Upper lobe of left lung (tissue), 6 donors: ENCODE measurements around the gene KCNJ5. TPM values are rescaled to one million over a fixed set of nuclear protein-coding genes. Genes with fewer than 3 reads are reported as not detected.

Source experiments
- ATAC-seq, 2 donors: fragments of 200-7000 bp; cut with Tn5 transposase; one replicate each; pipeline ENCODE4 v1.9.1; 2022; ENCODE audit warnings: mild to moderate bottlenecking in 2 of 2, moderate library complexity in 2 of 2; ENCODE audit not compliant: low FRiP score in 2 of 2
- DNase-seq, 2 donors: peaks; one replicate each; pipeline ENCODE4 v3.0.0-alpha.2; 2019 to 2020
- H3K27ac ChIP-seq, 4 donors: fragments of 200-600 bp; sonication (generic); one replicate each; pipeline ENCODE4 v1.5.1; 2016 to 2019
- H3K27me3 ChIP-seq, 4 donors: fragments of 200-600 bp; sonication (generic); one replicate each; pipeline ENCODE4 v1.5.1; 2017 to 2019
- H3K36me3 ChIP-seq, 4 donors: fragments of 200-600 bp; sonication (generic); one replicate each; pipeline ENCODE4 v1.5.1; 2016 to 2019
- H3K4me1 ChIP-seq, 4 donors: fragments of 200-600 bp; sonication (generic); one replicate each; pipeline ENCODE4 v1.5.1; 2018 to 2019
- H3K4me3 ChIP-seq, 4 donors: fragments of 200-600 bp; sonication (generic); one replicate each; pipeline ENCODE4 v1.5.1; 2017 to 2019; ENCODE audit warnings: mild to moderate bottlenecking in 2 of 4, moderate library complexity in 1 of 4
- H3K9me3 ChIP-seq, 4 donors: fragments of 200-600 bp; sonication (generic); one replicate each; pipeline ENCODE4 v1.5.1; 2018 to 2019
- EP300 ChIP-seq, 4 donors: sonication (generic); formaldehyde crosslinking; IDR thresholded peaks; one replicate each; pipeline ENCODE4 v1.5.1; 2017; ENCODE audit warnings: antibody characterized with exemption in 4 of 4, control low read depth in 2 of 4
- POLR2A ChIP-seq, 4 donors: fragments of 450-650 bp; IDR thresholded peaks; one replicate each; pipeline ENCODE4 v1.5.1; 2016 to 2017; ENCODE audit warnings: antibody characterized with exemption in 4 of 4, mild to moderate bottlenecking in 2 of 4
- POLR2AphosphoS5 ChIP-seq, 2 donors: sonication (generic); formaldehyde crosslinking; IDR thresholded peaks; one replicate each; pipeline ENCODE4 v1.5.1; 2017; ENCODE audit warnings: antibody characterized with exemption in 2 of 2
- WGBS, 2 donors: methylation state at CpG; one replicate each; pipeline ENCODE4 v1.1.5; 2017 to 2018; 5-methylcytosine and 5-hydroxymethylcytosine counted together
- total RNA-seq, 6 donors: library from RNA; depleted of rRNA in 4 of 6; stranded (reverse); fragments of >200 nt in 4 of 6; gene quantifications; one replicate each; pipeline versions ENCODE4 v1.1.0 to v1.2.1, GENCODE V29; 2016 to 2021
- TF ChIP-seq, protein P1 (sequence below), 6 experiments: fragments of 450-650 bp in 4 of 6; fragments of 200-600 bp in 2 of 6; sonication (generic) in 2 of 6; IDR thresholded peaks; one replicate each; pipeline ENCODE4 v1.5.1; 2016 to 2019; ENCODE audit warnings: antibody characterized with exemption in 6 of 6
- donor health status: DM: no; HTN: no; CAD: no; lungs with moderate emphysema.
- donor health status: DM: no; HTN: yes; CAD: no; lungs with severe emphysema.

The KCNJ5 gene
- total RNA-seq, 6 donors from 2014 or later = 1.5 to 7.5 (median 4.9) TPM

GRCh38 chr11:128906185-128907050, 15.3 kb downstream of the KCNJ5 start:
- Histone ChIP-seq H3K27ac (peak overlapping the region in 3 of 4 donors; percentile 82 to 92 (median 85)), H3K9me3 (no peaks in the 10 kb centered on the region), H3K36me3 (no peaks in the 10 kb centered on the region), H3K4me1 (peaks cover 27 to 44% (median 35%) of the 10 kb centered on the region in 4 donors), H3K4me3 (peak overlapping the region in 3 of 4 donors; percentile 53 to 63 (median 62)), H3K27me3 (no peaks in the 10 kb centered on the region)
- TF ChIP-seq EP300 (IDR thresholded peaks at IDR 0.05) (no peak), POLR2AphosphoS5 (IDR thresholded peaks at IDR 0.05) (peak in 1 of 2 donors; percentile 11), POLR2A (IDR thresholded peaks at IDR 0.05) (peak in 1 of 4 donors; percentile 61)
- TF ChIP-seq, protein P1, sequence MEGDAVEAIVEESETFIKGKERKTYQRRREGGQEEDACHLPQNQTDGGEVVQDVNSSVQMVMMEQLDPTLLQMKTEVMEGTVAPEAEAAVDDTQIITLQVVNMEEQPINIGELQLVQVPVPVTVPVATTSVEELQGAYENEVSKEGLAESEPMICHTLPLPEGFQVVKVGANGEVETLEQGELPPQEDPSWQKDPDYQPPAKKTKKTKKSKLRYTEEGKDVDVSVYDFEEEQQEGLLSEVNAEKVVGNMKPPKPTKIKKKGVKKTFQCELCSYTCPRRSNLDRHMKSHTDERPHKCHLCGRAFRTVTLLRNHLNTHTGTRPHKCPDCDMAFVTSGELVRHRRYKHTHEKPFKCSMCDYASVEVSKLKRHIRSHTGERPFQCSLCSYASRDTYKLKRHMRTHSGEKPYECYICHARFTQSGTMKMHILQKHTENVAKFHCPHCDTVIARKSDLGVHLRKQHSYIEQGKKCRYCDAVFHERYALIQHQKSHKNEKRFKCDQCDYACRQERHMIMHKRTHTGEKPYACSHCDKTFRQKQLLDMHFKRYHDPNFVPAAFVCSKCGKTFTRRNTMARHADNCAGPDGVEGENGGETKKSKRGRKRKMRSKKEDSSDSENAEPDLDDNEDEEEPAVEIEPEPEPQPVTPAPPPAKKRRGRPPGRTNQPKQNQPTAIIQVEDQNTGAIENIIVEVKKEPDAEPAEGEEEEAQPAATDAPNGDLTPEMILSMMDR (IDR thresholded peaks at IDR 0.05) = peak in 1 of 6 experiments; percentile 2
- DNase-seq = peak in 1 of 2 donors; percentile 39
- 59 to 68% methylated on average over 6 to 8 of the region's 8 CpGs for WGBS, 2 donors
- ATAC-seq = peak in 1 of 2 donors; percentile 42

DNA sequence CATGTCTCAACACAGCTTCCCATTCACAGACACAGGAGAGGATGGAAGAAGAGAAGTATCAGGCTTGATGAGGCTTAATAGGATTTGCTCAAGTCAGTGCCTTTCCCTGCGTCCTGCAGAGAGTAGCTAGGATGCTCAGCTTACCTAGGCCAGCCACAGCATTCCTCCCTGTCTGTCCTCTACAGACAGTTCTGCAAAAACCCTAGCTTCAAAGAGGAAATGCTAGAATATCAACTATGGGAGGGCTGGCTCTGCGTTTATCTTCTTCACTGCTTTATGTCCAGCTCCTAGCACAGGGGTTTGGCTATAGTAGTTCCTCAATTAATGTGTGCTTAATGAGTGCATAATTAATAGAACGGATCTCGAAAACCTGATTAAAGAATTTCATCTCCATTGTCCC, 16.4 kb downstream of the KCNJ5 start:
- ATAC-seq (no peak), DNase-seq (no peak)
- Histone ChIP-seq H3K4me1 (peaks cover 27 to 44% (median 35%) of the 10 kb centered on the region in 4 donors), H3K9me3 (no peaks in the 10 kb centered on the region), H3K36me3 (no peaks in the 10 kb centered on the region), H3K27ac (peak overlapping the region in 3 of 4 donors; percentile 9 to 92 (median 36)), H3K27me3 (no peaks in the 10 kb centered on the region), H3K4me3 (no peak overlapping the region)
- TF ChIP-seq EP300 (IDR thresholded peaks at IDR 0.05) (no peak), POLR2AphosphoS5 (IDR thresholded peaks at IDR 0.05) (no peak), POLR2A (IDR thresholded peaks at IDR 0.05) (no peak)
- TF ChIP-seq, protein P1 (IDR thresholded peaks at IDR 0.05) = no peak
- 79 to 82% methylated on average over 4 of the region's 4 CpGs for WGBS, 2 donors

DNA sequence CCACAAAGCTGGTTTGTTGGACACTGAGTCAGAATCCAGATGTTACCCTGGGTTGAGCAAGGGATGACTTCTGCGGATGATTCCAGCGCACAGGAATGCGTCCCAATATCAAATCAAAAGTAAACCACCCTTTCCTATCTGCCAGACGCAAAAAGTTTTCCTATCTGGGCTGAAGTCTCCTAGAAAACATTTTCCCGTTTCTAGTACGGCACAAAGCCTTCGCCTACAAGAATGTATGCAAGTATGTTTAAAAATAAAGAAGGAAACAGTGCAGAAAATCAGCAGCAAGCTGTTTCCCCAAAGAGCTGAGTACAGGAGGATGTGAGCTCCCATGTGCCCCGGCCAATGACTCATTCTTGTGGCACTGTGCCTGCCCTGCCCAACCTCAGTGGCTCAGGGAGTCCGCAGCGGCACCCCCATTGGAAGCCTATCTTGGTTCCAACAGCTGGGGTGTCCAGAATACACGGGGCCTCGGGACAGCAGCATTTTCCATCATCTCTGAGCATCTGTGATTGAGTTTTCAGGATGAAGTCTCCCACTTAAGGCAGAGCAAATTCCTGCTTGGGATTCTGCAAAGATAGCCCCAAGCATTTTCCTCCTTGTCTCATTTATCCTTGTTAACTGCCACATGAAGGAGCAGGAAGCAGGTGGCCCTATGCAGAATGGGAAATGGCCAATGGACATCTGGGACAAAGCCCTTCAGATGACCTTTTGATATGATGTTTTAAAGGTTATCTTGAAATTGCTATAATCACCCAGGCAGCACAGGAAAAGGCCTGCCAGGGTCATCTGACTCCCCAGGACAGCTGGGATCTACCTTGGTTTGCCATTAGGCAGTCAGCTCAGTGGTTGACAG, 17.5 kb downstream of the KCNJ5 start:
- Histone ChIP-seq H3K4me1 (peaks cover 27 to 42% (median 35%) of the 10 kb centered on the region in 4 donors), H3K27ac (peak overlapping the region; percentile 1 to 36 (median 12)), H3K9me3 (no peaks in the 10 kb centered on the region), H3K36me3 (no peaks in the 10 kb centered on the region), H3K4me3 (no peak overlapping the region), H3K27me3 (no peaks in the 10 kb centered on the region)
- 25 to 27% methylated on average over 12 of the region's 12 CpGs for WGBS, 2 donors
- TF ChIP-seq EP300 (IDR thresholded peaks at IDR 0.05) (no peak), POLR2AphosphoS5 (IDR thresholded peaks at IDR 0.05) (no peak), POLR2A (IDR thresholded peaks at IDR 0.05) (no peak)
- TF ChIP-seq, protein P1 (IDR thresholded peaks at IDR 0.05) = no peak
- DNase-seq = peak in 1 of 2 donors; percentile 70
- ATAC-seq = peak; percentile 64 to 72

GRCh38 chr11:128909438-128910125, 18.4 kb downstream of the KCNJ5 start:
- no peak for DNase-seq
- Histone ChIP-seq H3K9me3 (no peaks in the 10 kb centered on the region), H3K27ac (peak overlapping the region in 2 of 4 donors; percentile 9 to 15), H3K4me3 (no peak overlapping the region), H3K36me3 (no peaks in the 10 kb centered on the region), H3K27me3 (no peaks in the 10 kb centered on the region), H3K4me1 (peaks cover 24 to 35% (median 29%) of the 10 kb centered on the region in 4 donors)
- 65 to 77% methylated on average over 8 of the region's 8 CpGs for WGBS, 2 donors
- ATAC-seq = no peak
- TF ChIP-seq EP300 (IDR thresholded peaks at IDR 0.05) = no peak
- no peak for TF ChIP-seq POLR2AphosphoS5 (IDR thresholded peaks at IDR 0.05)
- TF ChIP-seq, protein P1 (IDR thresholded peaks at IDR 0.05) = no peak
- no peak for TF ChIP-seq POLR2A (IDR thresholded peaks at IDR 0.05)
